Activated CD4-positive, alpha-beta T cell treated with anti-CD3 and anti-CD28 coated beads, Interleukin-2, amount 50 U/mL, for 24 hours (primary cell): ENCODE data around the gene HDGFL1.

Experiments
- DNase-seq, 2 donors: peaks; one replicate each; pipeline ENCODE4 v3.0.0-alpha.2; 2020; ENCODE audit warnings: low read depth in 1 of 2, low spot score in 1 of 2

Gene HDGFL1

DNA sequence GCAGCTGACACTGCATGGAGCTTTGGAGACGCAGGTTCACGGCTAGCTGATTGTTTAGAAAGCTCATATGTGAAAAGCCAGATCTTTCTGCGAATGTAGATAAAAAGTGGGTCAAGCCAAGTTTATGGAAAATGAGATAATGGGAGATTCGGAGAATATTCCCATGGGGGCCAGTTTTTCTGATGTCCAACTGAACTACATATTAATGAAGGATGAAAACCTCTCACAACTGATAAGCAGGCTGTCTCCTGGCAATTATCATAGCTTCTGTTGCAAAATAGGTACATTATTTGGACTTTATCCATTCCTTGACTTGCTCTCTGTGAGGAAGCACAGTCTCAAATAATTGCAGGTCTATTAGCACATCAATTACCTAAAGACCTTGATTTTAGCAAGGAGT is 21.1 kb downstream of the HDGFL1 start:
- no peak for DNase-seq

DNA sequence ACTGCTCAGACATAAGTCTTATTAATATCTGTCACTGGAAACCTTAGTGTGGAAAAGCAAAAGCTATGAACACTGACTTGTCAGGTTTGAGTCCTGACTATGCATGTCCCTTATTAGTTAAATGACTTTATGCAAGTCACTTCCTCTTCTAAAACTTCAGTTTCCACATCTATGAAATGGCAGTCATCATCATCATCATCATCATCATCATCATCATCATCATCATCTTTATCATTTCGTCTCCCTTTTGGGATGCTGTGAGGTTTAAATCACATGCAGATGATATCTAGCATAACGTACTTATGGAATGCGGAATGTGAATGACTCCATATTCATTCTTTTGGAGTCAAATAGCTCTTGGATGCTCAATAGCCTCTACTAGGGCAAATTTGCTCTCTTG is 24.5 kb downstream of the HDGFL1 start:
- no peak for DNase-seq

DNA sequence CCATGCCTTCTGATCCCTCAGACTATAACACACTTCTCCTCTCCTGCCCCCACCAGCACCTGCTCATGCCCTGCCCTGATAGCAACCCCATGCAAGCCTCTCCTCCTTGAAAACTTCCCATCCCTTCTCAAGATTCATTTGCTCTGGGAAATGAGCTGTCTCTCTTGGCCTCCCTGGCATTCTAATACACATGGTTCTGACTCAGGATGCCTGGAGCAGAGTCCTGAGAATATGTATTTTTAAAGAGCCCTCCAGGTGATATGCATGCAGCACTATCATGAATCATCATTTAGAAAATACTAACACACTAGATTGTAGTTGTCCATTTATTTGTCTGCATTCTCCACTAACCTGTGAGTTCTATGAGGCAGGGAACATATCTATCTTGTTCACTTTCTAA is 26.6 kb downstream of the HDGFL1 start:
- DNase-seq: no peak

DNA sequence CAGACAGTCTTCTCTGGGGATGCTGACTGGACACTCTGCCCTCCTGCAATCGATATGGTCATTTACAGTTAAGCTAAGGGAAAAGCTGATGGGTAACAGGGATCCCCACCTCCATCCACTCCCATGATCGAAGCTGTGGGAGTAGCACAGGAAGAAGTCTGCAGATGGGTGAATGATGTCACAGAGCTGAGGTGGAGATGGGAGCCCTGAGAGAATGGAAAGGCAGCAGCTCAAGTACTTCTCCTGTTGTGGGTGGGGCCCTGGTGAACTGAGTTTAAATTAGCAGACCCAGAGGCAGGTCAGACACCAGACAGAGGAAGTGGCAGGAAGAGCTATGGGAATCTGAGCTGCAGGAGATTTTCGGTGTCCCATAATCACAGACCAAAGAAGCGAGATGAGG is 29.0 kb downstream of the HDGFL1 start:
- no peak for DNase-seq

DNA sequence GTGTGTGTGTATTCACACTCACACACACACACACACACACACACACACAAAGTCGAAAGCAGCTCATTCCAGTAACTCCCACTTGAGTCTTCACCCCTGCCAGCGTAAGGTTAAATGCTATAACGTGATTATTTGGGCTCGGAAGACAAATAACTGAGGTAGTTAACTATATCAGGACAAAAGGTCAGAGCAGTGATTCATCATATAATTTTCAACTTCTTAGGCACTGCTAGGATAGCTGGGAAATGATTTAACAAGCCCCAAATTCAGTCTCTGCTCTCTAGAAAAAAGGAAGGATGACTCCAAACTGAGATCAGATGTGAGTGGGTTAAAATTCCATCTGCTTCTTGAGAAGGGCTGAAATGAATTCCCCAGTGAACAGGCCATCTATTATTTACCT is 30.7 kb downstream of the HDGFL1 start:
- DNase-seq: no peak

DNA sequence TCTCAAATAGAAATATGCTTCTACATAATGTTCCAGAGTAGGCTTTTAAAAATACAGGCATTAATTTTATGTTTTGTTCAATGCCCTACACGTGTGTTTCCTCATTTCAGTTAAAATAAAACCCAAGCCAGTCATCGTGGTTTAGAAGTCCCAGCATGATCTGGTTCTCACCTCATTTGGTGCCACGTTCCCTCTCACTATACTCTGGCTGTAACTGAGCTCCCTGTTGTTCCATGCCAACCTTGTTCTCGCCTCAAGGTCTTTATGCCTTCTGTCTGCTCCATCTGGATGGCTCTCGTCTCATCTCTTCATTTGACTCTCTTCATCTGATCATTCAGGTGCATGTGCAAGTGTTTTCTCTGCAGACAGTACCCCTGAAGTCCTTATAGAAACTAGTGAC is 32.6 kb downstream of the HDGFL1 start:
- no peak for DNase-seq

DNA sequence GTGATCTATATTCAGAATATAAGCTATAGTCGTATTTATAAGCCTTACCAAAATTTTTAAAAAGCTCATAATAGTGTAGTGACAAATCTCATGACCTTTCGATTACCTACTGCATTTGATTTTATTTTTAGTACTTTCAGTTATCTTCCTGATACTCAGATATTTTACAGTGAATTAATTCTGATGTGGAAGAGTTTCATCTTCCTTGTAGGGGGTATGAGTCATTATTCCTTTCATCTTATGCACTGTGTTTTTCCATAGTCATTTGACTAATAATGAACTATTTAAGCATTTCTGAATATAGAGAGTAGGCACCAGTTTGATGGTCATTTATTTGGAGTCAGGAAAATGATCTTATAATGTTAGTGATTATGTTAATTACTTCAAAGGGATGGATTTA is 36.4 kb downstream of the HDGFL1 start:
- no peak for DNase-seq

DNA sequence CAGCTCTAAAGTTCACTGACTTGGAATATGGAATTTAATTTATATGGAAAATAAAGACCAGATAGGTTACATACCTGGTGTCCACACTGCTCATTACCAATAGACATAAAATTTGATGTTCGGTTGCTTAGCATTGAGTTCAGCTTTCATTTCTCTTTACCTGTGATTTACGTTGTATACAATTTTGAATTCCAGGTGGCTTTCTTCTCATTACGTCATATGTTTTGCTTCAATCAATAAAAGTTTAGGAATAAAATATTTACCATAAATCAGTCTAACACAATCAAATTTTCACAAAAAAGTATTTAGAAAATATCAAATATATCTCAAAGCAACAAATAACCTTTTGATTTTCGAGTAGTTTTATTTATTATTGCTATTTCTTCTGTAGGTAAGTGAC is 40.8 kb downstream of the HDGFL1 start:
- DNase-seq: no peak

DNA sequence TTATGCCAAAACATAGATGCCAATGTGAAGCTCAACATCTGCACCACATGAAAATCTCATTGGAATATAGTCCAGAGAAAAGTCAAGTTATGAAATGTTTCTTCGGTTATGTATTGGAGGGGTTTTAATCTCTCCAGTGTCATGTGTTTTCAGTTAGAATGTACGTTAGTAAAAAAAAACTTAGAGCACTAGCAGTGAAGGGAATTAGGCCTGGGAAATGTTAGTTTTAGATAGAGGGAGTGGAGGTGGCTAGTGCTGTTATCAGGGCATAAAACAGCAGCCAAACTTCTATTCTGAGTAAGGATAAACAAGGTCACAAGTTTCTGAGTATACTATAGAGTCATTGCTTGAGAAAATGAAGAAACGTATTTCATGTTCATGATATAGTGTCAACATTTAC is 42.9 kb downstream of the HDGFL1 start:
- DNase-seq: no peak

DNA sequence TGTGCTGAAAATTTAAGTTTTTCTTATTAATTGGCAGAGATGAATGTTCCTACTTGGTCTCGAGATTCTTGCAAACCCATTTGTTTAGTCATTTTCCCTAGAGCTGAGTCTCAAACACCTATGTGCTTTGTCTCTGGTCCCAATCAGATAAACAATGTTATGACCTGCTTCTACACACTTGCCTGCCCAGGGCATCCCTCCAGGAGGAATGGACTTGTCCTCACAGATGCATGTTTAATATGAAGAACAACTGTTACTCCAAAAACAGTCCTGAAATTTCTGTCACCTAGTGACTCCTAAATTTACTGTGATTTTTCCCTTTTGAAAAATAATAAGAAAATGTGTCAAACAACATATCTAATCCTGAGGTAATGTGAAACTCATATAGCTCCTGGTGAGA is 43.7 kb downstream of the HDGFL1 start:
- DNase-seq: no peak

DNA sequence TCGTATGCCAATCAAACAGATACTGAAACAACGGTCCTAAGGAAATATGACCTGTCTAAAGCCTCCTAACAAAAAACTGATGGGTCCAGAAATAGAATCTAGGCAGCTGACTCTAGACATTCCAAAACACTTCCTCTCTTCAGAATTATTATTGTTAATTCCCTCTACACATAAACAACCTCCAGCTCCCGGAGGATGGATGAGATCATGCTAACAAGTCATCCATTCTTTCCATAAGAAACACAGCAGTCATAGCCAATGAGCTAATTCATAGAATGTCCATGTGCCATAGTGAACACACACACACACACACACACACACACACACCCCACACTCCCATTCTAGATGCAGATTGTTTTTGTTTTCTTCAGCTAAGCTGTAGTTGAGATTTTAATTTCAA is 44.3 kb downstream of the HDGFL1 start:
- DNase-seq: no peak

DNA sequence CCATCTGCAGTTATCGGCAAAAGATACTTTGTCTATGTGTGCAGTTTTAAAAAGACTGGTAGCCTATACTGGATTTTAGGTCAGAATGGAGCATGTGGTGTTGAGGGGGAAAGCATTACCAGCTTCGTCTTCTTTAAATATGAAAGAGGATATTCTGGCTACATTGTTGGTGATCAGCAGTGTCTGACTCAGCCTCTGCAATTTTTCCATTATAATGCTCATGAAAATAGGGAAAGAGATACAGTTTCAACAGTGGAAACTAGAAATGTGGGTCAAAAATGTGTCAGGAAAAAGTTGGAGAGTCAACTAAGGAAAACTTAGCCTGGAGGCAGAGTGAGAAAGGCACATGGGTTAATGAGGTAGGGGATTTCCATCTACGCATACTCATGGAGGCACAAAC is 45.2 kb downstream of the HDGFL1 start:
- no peak for DNase-seq

DNA sequence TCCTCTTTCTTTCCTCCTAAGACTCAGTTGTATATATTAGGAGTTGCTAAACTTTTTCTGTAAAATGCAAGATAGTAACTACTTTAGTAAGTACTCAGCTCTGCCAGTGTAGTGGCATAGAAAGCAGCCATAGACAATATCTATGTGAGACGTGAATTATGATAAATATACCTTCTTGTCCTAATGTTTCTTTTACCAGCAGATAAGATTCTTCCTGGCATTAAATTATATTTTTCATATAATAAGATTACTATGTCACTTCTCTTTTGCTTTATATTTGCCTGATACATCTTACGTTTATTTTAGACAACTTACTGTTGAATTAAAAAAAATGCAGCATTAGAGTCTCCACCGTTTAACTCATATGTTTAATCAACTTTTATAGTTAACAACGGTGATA is 51.7 kb downstream of the HDGFL1 start:
- DNase-seq: no peak
